ENCODE results near the gene GDF2.

- TF ChIP-seq POLR2A (IDR thresholded peaks at IDR 0.05; ENCODE audit: low read depth, low read length) (no peak), CTCF (conservative IDR thresholded peaks at IDR 0.05; ENCODE audit: low read depth, low read length) (no peak), SMC3 (IDR thresholded peaks at IDR 0.05; ENCODE audit: low read depth, low read length) (no peak), RFX5 (IDR thresholded peaks at IDR 0.05; ENCODE audit: low read depth, low read length) (no peak), USF2 (IDR thresholded peaks at IDR 0.05; ENCODE audit: low read depth, low read length) (no peak), CEBPB (IDR thresholded peaks at IDR 0.05; ENCODE audit: low read depth, low read length) (no peak), RAD21 (IDR thresholded peaks at IDR 0.05; ENCODE audit: low read length) (no peak)
Observed at GRCh38 chr10:47351899-47352815, 29.9 kb downstream of the GDF2 start.
